IMR-90 (cell line): ENCODE results near the gene ACOX2. TPM values are rescaled to one million over a fixed set of nuclear protein-coding genes. Genes with fewer than 3 reads are reported as not detected.

Source experiments
- ATAC-seq: fragments of 200-7000 bp; cut with Tn5 transposase; 2 replicates; pipeline ENCODE4 v1.9.1; 2020; ENCODE audit warnings: low read depth, mild to moderate bottlenecking, moderate library complexity
- BruUV-seq: library from RNA; stranded (reverse); fragments of 400-500 nt; replicated peaks from 2 replicates; lab custom pipeline; 2021; lab: Mats Ljungman, UMichigan
- CTCF ChIA-PET: fragments of 300-600 bp; formaldehyde crosslinking; extraction: SDS; loops from one replicate; lab custom pipeline; 2021; ENCODE audit warnings: antibody characterized with exemption; lab: Yijun Ruan, JAX
- POLR2A ChIA-PET: fragments of 300-600 bp; sonication (Branson Sonifier 250); formaldehyde crosslinking; loops from one replicate; lab custom pipeline; 2022; ENCODE audit warnings: antibody characterized with exemption; ENCODE audit not compliant: unreplicated experiment; lab: Charles Lee
- DNase-seq: peaks from one replicate; pipeline ENCODE4 v3.0.0; 2013
- H2AFZ ChIP-seq: replicated peaks from 2 replicates; pipeline ENCODE3; 2013; ENCODE audit warnings: low read length, mild to moderate bottlenecking; ENCODE audit not compliant: poor library complexity
- H2AK5ac ChIP-seq: 2 replicates; pipeline ENCODE4 v1.6.1; 2013; ENCODE audit warnings: low read depth, low read length, inconsistent platforms
- H2AK9ac ChIP-seq: replicated peaks from 2 replicates; pipeline ENCODE3; 2013; ENCODE audit warnings: mild to moderate bottlenecking, low read depth, low read length, moderate library complexity; ENCODE audit not compliant: poor library complexity
- H2BK120ac ChIP-seq: 2 replicates; pipeline ENCODE4 v1.6.1; 2013; ENCODE audit warnings: low read depth, low read length, inconsistent platforms
- H2BK15ac ChIP-seq: 3 replicates; pipeline ENCODE4 v1.6.1; 2013; ENCODE audit warnings: low read depth, low read length, inconsistent platforms
- H2BK20ac ChIP-seq: 2 replicates; pipeline ENCODE4 v1.6.1; 2013; ENCODE audit warnings: low read depth, mild to moderate bottlenecking, inconsistent platforms, low read length, moderate library complexity
- H2BK5ac ChIP-seq: 2 replicates; pipeline ENCODE4 v1.6.1; 2013; ENCODE audit warnings: mild to moderate bottlenecking, low read depth, low read length, inconsistent platforms; ENCODE audit not compliant: poor library complexity, severe bottlenecking
- H3K14ac ChIP-seq: replicated peaks from 2 replicates; pipeline ENCODE4 v1.6.1; 2013; ENCODE audit warnings: low read depth, low read length, inconsistent platforms
- H3K18ac ChIP-seq: 2 replicates; pipeline ENCODE4 v1.6.1; 2013; ENCODE audit warnings: low read depth, low read length, control low read depth
- H3K23ac ChIP-seq: 2 replicates; pipeline ENCODE4 v1.6.1; 2013; ENCODE audit warnings: low read depth, low read length, inconsistent platforms
- H3K27ac ChIP-seq: 2 replicates; pipeline ENCODE4 v1.5.1; 2013; ENCODE audit warnings: mild to moderate bottlenecking, control low read depth, low read length; ENCODE audit not compliant: insufficient read depth
- H3K27me3 ChIP-seq: 2 replicates; pipeline ENCODE4 v1.6.1; 2013; ENCODE audit warnings: low read length; ENCODE audit not compliant: control insufficient read depth, insufficient read depth
- H3K36me3 ChIP-seq: 2 replicates; pipeline ENCODE4 v1.6.1; 2013; ENCODE audit warnings: low read length, mixed read lengths; ENCODE audit not compliant: control insufficient read depth, insufficient read depth
- H3K4ac ChIP-seq: 2 replicates; pipeline ENCODE4 v1.6.1; 2013; ENCODE audit warnings: low read depth, low read length, inconsistent platforms
- H3K4me1 ChIP-seq: 2 replicates; pipeline ENCODE4 v1.6.1; 2013; ENCODE audit warnings: low read length, mixed read lengths; ENCODE audit not compliant: control insufficient read depth, insufficient read depth
- H3K4me2 ChIP-seq: 2 replicates; pipeline ENCODE4 v1.6.1; 2013; ENCODE audit warnings: low read depth, mild to moderate bottlenecking, control low read depth, low read length, moderate library complexity
- H3K4me3 ChIP-seq: 2 replicates; pipeline ENCODE4 v1.5.1; 2013; ENCODE audit warnings: low read depth, mild to moderate bottlenecking, control low read depth, low read length, moderate library complexity; ENCODE audit not compliant: insufficient read depth
- H3K56ac ChIP-seq: 2 replicates; pipeline ENCODE4 v1.6.1; 2013; ENCODE audit warnings: low read length, inconsistent platforms; ENCODE audit not compliant: insufficient read depth; ENCODE audit errors: extremely low read depth
- H3K79me1 ChIP-seq, 2 experiments: 2 replicates each; pipeline ENCODE4 v1.6.1; 2013; ENCODE audit warnings: low read length in 2 of 2, inconsistent platforms in 1 of 2, low read depth in 1 of 2
- H3K9ac ChIP-seq: 2 replicates; pipeline ENCODE4 v1.6.1; 2013; ENCODE audit warnings: low read depth, low read length, control low read depth
- H3K9me1 ChIP-seq: 2 replicates; pipeline ENCODE4 v1.6.1; 2013; ENCODE audit warnings: low read length, inconsistent platforms; ENCODE audit not compliant: insufficient read depth
- H3K9me3 ChIP-seq: 2 replicates; pipeline ENCODE4 v1.6.1; 2013; ENCODE audit warnings: low read length; ENCODE audit not compliant: control insufficient read depth, insufficient read depth
- H4K20me1 ChIP-seq: 2 replicates; pipeline ENCODE4 v1.6.1; 2013; ENCODE audit warnings: low read length, inconsistent platforms; ENCODE audit not compliant: insufficient read depth
- H4K5ac ChIP-seq: 2 replicates; pipeline ENCODE4 v1.6.1; 2013; ENCODE audit warnings: mild to moderate bottlenecking, low read depth, low read length, control low read depth
- H4K8ac ChIP-seq, 2 experiments: 2 replicates each; pipeline ENCODE4 v1.6.1; 2013; ENCODE audit warnings: low read depth in 2 of 2, low read length in 2 of 2, control low read depth in 1 of 2, inconsistent platforms in 1 of 2
- H4K91ac ChIP-seq: 2 replicates; pipeline ENCODE4 v1.6.1; 2013; ENCODE audit warnings: low read depth, low read length, inconsistent platforms; ENCODE audit not compliant: insufficient read depth
- BHLHE40 ChIP-seq: fragments of 150-350 bp; IDR thresholded peaks from 2 replicates; pipeline ENCODE4 v1.6.1; 2016; ENCODE audit warnings: mild to moderate bottlenecking, low read depth, low read length
- CTCF ChIP-seq: conservative IDR thresholded peaks from 2 replicates; pipeline ENCODE4 v1.5.1; 2012; ENCODE audit warnings: mild to moderate bottlenecking, low read depth, low read length, improper control_type of control experiment
- WGBS, 2 experiments: methylation state at CpG; one replicate each; pipeline versions ENCODE4 v1.1.5 to v1.1.7; 2013; ENCODE audit warnings: missing lambda C conversion rate in 2 of 2; ENCODE audit not compliant: insufficient read length in 1 of 2; ENCODE audit errors: extremely low coverage in 2 of 2; 5-methylcytosine and 5-hydroxymethylcytosine counted together
- dilution Hi-C: fragments of 300-500 bp; cut with HindIII; formaldehyde crosslinking; loops from one replicate; pipeline ENCODE4 v1.14.3; 2018; ENCODE audit warnings: low sequenced_read_pairs; ENCODE audit not compliant: unreplicated experiment
- in situ Hi-C: fragments of 300-500 bp; cut with MboI; formaldehyde crosslinking; loops from 3 replicates; pipeline ENCODE4 v1.14.3; 2019; ENCODE audit warnings: low sequenced_read_pairs, inconsistent platforms, mixed read lengths
- intact Hi-C: fragments of 100-400 bp; cut with micrococcal nuclease; formaldehyde crosslinking; loops from 2 replicates; pipeline ENCODE4 v1.10.0; 2022
- polyA plus RNA-seq, 3 experiments: library from polyadenylated mRNA; depleted of rRNA; stranded (reverse); fragments of >200 nt; gene quantifications; 2 replicates each; pipeline ENCODE4 v1.2.3, GENCODE V29; 2012; ENCODE audit warnings: low replicate concordance in 1 of 3
- total RNA-seq: library from RNA; depleted of rRNA; stranded (reverse); fragments of >200 nt; gene quantifications from 2 replicates; pipeline ENCODE4 v1.2.3, GENCODE V29; 2012

Gene ACOX2
- total and polyA plus RNA-seq, 2 of the 4 experiments (the other 2 are of a cell fraction): 15.6 to 32.9 TPM

GRCh38 chr3:58463942-58464271 lies 73.1 kb downstream of the ACOX2 start:
- Histone ChIP-seq H2AFZ (peak overlapping the region; percentile 17), H3K27ac (no peak overlapping the region), H3K14ac (no peak overlapping the region), H3K79me1 (no peaks in the 10 kb centered on the region), H3K4ac (no peak overlapping the region), H2BK5ac (no peak overlapping the region), H4K8ac (0 out of 4 replicates have a peak overlapping the region, but pooled peaks of 1 of the 2 experiments have one; percentile 6), H2BK20ac (peak overlapping the region; percentile 25; the same call in 1 of the 2 replicates), H3K9me1 (no peaks in the 10 kb centered on the region), H3K9me3 (no peaks in the 10 kb centered on the region), H3K36me3 (no peaks in the 10 kb centered on the region), H3K4me1 (peaks cover 4% of the 10 kb centered on the region; the same call in 1 of the 2 replicates), H3K18ac (no peak overlapping the region), H2BK15ac (no peak overlapping the region), H3K56ac (no peak overlapping the region), H4K5ac (no peak overlapping the region), H2AK5ac (no peak overlapping the region), H3K9ac (no peak overlapping the region), H4K20me1 (no peaks in the 10 kb centered on the region), H2BK120ac (no peak overlapping the region), H3K27me3 (no peaks in the 10 kb centered on the region), H2AK9ac (no peak overlapping the region), H3K23ac (no peak overlapping the region), H4K91ac (no peak overlapping the region), H3K4me3 (no peak overlapping the region), H3K4me2 (no peak overlapping the region)
- dilution Hi-C loops: no loop called here
- in situ Hi-C loops: no loop called here
- intact Hi-C loops: loop anchor here (2.0 kb wide), 1 partner anchor 69 kb away; no protein-coding TSS in a partner anchor
- BruUV-seq: no TSS peak
- TF ChIP-seq BHLHE40: peak; percentile 18; the same call in 1 of the 2 replicates
- TF ChIP-seq CTCF: no peak
- POLR2A ChIA-PET: no interaction called here
- CTCF ChIA-PET: interaction anchor here (0.5 to 1.3 kb wide), 6 partner anchors 8 to 1237 kb away, joined by 3 to 5 read pairs (median 4); partner anchors contain the start of gene KCTD6
- DNase-seq (no peak), ATAC-seq (no peak; the same call in 1 of the 2 replicates)
- WGBS, 2 experiments: no CpG with 5 or more reads among the region's 5 CpGs
